GM12874 (cell line): ENCODE measurements around the gene RBPMS2.

Experiments used
- TF ChIP-seq, protein P1 (sequence below): IDR thresholded peaks from 2 replicates; pipeline ENCODE4 v1.5.1; 2011; ENCODE audit warnings: low read depth, mild to moderate bottlenecking, control low read depth, low read length, moderate library complexity; ENCODE audit not compliant: insufficient read depth

Gene RBPMS2

DNA sequence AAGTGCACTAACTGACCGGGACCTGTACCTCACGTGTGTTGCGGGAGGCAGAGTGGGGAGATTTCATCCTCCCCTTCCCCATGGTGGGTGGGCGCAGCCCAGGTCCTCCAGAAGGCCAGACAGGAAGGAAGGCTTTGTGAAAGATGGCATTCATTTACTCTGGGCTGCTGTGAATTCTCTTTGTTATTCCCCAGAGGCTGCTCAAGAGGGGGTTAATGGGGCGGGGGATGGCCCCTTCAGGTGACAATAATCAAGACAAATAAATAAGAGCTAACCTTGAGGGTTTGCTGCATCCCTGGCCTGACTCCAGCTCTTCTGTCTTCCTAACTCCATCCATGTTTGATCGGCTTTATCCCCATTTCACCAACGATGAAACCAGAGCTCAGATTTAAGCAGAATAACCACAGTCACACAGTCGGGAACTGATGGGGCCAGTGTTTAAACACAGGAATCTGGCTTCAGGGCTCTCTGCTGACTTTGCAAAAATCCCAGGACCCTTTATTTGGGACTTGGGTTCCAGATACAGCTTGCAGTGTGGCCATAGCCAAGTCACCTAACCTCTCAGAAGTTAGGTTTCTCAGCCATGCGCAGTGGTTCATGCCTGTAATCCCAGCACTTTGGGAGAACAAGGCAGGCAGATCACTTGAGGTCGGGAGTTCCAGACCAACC, 33.5 kb upstream of the RBPMS2 start:
- TF ChIP-seq, protein P1, sequence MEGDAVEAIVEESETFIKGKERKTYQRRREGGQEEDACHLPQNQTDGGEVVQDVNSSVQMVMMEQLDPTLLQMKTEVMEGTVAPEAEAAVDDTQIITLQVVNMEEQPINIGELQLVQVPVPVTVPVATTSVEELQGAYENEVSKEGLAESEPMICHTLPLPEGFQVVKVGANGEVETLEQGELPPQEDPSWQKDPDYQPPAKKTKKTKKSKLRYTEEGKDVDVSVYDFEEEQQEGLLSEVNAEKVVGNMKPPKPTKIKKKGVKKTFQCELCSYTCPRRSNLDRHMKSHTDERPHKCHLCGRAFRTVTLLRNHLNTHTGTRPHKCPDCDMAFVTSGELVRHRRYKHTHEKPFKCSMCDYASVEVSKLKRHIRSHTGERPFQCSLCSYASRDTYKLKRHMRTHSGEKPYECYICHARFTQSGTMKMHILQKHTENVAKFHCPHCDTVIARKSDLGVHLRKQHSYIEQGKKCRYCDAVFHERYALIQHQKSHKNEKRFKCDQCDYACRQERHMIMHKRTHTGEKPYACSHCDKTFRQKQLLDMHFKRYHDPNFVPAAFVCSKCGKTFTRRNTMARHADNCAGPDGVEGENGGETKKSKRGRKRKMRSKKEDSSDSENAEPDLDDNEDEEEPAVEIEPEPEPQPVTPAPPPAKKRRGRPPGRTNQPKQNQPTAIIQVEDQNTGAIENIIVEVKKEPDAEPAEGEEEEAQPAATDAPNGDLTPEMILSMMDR = no peak

DNA sequence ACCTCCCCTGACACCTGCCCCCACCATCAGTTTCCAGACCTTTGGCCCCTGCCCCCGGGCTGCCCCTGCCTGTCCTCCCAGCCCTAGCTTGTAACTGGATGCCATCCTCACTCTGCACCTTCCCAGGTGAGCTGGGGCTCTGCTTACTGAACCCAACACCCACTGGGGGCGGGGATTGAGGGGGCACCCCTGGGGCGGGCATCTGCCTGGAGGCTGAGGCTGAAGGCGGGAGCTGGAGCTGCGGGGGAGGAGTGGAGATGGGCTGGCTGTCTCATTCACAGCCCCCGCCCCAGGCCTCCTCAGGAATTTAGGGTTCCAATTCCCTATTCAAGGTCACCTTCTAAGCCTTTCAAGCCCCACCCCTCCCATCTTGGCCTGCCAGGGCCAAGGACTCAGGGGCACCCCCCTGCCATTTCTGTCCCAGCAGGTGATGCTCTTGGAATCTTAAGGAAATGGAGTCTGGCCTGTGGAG, 32.4 kb upstream of the RBPMS2 start:
- TF ChIP-seq, protein P1 = no peak

DNA sequence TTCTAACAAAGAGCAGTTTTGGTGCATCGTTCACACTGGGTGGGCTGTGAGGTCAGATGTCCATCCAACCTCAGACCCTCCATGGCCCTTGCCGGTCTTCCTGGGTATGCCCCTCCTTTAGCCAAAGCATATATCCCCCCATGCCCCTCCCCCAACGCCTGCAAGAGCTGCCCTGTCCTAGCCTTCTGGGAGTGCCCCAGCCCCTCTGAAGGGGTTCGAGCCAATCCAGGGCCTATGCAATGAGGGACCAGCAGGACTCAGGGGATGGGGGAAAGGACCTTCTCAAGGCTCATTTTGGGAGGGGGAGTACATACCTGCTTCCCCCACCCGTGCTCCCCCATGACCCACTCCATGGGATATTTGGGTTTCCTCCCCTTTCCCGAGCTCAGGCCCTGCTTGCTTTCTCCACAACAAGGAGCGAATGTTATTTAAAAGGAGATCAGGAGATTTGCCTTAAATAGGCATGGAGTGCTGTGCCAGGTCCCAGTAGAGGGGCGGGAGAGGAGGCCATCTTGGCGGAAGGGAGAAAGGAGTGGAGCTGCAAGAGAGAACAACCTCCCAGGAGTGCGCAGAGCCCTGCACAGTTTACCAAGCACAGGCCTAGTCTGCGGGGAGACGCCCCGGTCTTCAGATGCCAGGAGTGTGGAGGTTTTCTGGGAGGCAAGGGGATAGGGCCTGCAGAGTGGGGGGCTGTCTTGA, 31.8 kb upstream of the RBPMS2 start:
- TF ChIP-seq, protein P1 = no peak

DNA sequence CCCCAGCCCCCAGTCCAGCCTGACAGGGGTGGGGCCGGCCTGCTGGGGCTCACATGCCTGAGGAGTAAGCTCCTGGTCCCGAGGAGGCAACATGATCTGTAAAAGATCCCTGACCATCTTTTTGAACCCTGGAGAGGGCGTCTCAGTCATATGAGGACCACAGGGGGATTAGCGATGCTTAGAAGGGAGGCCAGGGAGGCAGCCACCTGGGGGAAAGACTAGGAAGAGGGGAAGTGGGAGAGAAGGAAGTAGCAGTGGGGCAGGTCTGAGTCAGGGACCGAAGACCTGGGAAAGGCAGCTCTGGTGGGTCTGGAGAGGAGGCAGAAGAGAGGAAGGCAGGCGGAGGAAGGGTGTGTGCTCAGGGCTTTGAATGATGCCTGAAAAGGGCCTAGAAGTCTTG, 31.1 kb upstream of the RBPMS2 start:
- TF ChIP-seq, protein P1 = no peak

DNA sequence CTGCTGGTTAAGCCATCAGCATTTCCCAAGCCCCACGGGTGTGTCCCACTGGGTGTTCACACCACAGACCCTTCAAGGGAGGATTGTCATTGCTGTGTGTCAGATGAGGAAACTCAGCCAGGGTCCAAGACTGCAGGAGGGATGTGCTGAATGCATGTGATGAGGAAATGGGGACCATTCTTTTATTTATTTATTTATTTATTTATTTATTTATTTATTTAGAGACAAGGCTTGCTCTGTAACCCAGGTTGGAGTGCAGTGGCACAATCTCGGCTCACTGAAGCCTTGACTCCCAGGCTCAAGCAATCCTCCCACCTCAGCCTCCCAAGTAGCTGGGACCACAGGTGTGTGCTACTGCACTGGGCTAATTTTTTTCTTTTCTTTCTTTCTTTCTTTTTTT, 29.2 kb upstream of the RBPMS2 start:
- TF ChIP-seq, protein P1 = no peak

DNA sequence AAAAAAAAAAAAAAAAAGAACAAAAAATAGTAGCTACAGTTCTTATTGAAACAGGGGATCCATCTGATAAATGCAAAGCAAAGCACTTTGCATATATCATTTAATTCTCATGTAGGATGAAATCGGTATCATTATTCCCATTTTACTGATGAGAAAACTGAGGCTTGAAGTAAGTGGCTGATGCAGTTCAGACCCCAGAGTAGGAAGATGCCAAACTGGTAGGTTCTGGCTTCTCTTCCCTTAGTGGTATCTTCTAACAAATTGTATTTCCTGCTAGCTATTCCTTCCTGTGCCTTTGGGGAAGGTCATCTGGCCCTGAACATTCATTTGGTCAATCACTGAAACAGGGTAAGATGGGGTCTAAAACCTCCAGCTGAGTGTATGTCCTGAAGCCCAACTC, 28.1 kb upstream of the RBPMS2 start:
- TF ChIP-seq, protein P1 = no peak

DNA sequence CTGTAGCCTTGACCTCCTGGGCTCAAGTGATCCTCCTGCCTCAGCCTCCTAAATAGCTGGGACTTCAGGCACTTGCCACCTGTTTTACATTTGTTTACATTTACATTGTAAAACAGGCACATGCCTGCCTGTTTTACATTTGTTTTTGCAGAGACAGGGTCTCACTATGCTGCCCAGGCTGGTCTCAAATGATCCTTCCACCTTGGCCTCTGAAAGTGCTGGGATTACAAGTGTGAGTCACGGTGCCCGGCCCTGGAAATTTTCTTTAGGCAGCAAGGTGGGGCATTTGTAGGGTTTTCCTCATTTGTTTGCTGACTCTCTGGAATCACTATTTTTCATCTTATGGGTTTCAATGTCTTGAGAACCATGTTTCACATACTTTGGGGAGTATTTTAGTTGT, 25.1 kb upstream of the RBPMS2 start:
- TF ChIP-seq, protein P1 = no peak
